ENCODE results near the gene RGS7. TPM values are rescaled to one million over a fixed set of nuclear protein-coding genes. Genes with fewer than 3 reads are reported as not detected.

The RGS7 gene
- total RNA-seq, 1 donor from 2014 or later, result not detected

DNA sequence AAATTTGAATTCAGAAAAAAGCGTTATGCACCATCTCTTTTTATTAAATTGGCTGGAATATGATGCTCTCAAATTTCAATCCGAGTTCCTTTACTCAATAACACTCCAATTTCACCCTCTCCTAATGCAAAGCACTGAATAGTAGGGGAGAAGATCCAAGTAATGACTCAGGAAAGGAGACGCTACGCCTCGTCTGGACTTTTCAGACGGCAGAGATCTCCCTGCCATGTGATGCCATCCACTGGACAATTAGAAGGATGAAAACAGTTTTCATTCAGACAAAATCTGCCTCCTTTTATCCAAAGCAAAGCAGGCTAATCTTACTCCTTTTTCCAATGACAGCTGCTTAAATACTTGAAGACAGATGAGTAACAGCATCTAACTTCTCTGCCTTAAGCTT, 502.6 kb downstream of the RGS7 start:
- Histone ChIP-seq H3K27me3 (ENCODE audit: control insufficient read depth, insufficient read depth, low read length) (no peaks in the 10 kb centered on the region), H3K36me3 (ENCODE audit: control insufficient read depth, insufficient read depth, low read length) (no peaks in the 10 kb centered on the region), H3K4me3 (ENCODE audit: low read depth, low read length) (no peak overlapping the region)
- TF ChIP-seq, protein P1, sequence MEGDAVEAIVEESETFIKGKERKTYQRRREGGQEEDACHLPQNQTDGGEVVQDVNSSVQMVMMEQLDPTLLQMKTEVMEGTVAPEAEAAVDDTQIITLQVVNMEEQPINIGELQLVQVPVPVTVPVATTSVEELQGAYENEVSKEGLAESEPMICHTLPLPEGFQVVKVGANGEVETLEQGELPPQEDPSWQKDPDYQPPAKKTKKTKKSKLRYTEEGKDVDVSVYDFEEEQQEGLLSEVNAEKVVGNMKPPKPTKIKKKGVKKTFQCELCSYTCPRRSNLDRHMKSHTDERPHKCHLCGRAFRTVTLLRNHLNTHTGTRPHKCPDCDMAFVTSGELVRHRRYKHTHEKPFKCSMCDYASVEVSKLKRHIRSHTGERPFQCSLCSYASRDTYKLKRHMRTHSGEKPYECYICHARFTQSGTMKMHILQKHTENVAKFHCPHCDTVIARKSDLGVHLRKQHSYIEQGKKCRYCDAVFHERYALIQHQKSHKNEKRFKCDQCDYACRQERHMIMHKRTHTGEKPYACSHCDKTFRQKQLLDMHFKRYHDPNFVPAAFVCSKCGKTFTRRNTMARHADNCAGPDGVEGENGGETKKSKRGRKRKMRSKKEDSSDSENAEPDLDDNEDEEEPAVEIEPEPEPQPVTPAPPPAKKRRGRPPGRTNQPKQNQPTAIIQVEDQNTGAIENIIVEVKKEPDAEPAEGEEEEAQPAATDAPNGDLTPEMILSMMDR (IDR thresholded peaks at IDR 0.05; ENCODE audit: insufficient read depth, low read length, severe bottlenecking), result no peak
- DNase-seq (ENCODE audit: low read depth) (no peak), FAIRE-seq (no peak)

DNA sequence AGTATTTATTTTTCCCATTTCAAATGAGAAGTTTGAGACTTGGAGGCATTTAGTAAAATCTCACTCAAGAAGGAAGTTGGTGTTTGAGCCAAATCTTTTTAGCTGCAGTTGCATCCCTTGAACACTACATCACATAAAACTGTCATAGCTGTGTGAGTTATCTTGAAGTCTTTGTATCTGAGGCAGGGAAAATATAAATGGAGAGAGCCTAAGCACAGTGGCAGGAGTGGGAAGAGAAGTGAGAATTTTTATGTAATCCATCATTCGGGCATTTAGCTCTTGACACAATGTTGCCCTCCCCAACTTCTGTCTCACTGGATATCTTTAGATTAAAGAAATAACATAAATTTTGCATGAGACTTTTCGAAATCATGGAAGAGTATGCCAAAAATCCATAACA, 509.7 kb downstream of the RGS7 start:
- Histone ChIP-seq H3K27me3 (ENCODE audit: control insufficient read depth, insufficient read depth, low read length) (no peaks in the 10 kb centered on the region), H3K36me3 (ENCODE audit: control insufficient read depth, insufficient read depth, low read length) (no peaks in the 10 kb centered on the region), H3K4me3 (ENCODE audit: low read depth, low read length) (no peak overlapping the region)
- FAIRE-seq (no peak), DNase-seq (ENCODE audit: low read depth) (no peak)
- TF ChIP-seq, protein P1 (IDR thresholded peaks at IDR 0.05; ENCODE audit: insufficient read depth, low read length, severe bottlenecking), result no peak

DNA sequence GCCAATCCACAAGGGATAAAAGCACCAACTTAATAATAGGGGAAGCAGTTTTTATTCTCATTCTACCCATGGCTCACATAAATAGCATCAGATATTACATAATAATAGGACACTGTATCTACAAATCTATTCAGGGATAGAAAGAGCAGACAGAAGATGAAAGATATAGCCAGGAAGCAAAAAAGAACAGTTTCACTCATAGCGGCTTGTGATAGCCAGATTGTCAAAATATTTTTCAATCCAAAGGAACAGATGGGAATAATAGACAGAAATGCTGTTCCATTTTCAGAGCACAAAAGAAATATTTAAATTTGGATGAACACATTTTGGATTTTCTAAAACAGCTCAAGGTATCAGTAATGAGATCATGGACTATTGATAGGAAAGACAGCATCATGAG, 512.5 kb downstream of the RGS7 start:
- TF ChIP-seq, protein P1 (IDR thresholded peaks at IDR 0.05; ENCODE audit: insufficient read depth, low read length, severe bottlenecking), result no peak
- FAIRE-seq, result no peak
- H3K36me3 ChIP-seq (ENCODE audit: control insufficient read depth, insufficient read depth, low read length), result no peaks in the 10 kb centered on the region
- DNase-seq (ENCODE audit: low read depth), result no peak
- H3K4me3 ChIP-seq (ENCODE audit: low read depth, low read length), result no peak overlapping the region
- H3K27me3 ChIP-seq (ENCODE audit: control insufficient read depth, insufficient read depth, low read length), result no peaks in the 10 kb centered on the region

DNA sequence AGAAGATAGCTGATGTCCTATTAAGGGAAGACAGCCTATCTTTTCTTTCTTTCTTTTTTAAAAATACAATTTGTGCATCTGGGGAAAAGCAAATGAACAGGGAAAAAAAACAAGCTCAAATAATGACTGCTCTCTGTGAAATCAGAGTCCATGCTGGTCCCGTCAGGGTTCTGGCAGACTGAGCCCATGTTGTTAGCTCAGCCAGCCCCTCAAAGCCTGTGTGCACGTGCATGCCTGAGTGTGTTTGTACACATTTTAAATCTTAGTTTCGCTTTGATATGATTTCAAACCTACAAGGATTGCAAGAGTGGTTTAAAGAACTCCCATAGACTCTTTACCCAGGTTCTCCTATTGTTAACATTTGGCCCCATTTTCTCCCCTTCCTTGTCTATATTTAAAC, 513.2 kb downstream of the RGS7 start:
- TF ChIP-seq, protein P1 (IDR thresholded peaks at IDR 0.05; ENCODE audit: insufficient read depth, low read length, severe bottlenecking), result no peak
- no peak for FAIRE-seq

DNA sequence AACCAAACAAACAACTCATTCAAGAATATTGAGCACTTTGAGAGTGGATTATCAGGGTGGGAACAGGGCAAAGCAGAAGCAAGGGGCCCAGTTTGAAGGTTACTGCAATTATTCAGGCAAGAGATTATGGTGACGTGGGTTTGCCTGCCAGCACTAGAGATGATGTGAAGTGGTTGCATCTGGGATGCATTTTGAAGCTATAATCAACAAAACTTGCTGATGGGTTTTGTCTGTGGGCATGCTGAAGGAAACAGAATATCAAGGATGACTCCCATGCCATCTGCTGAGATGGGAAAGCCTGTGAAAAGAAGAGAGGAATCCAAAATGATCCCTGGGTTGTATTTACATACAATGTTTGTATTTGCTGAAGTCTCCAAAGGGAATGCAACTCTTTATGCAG, 520.7 kb downstream of the RGS7 start:
- no peak overlapping the region for H3K4me3 ChIP-seq (ENCODE audit: low read depth, low read length)
- DNase-seq (ENCODE audit: low read depth), result no peak
- no peaks in the 10 kb centered on the region for H3K36me3 ChIP-seq (ENCODE audit: control insufficient read depth, insufficient read depth, low read length)
- TF ChIP-seq, protein P1 (IDR thresholded peaks at IDR 0.05; ENCODE audit: insufficient read depth, low read length, severe bottlenecking), result no peak
- no peaks in the 10 kb centered on the region for H3K27me3 ChIP-seq (ENCODE audit: control insufficient read depth, insufficient read depth, low read length)
- FAIRE-seq, result no peak

More for the DNA sequence above, 513.2 kb downstream of the RGS7 start:
- Histone ChIP-seq H3K4me3 (ENCODE audit: low read depth, low read length) (no peak overlapping the region), H3K36me3 (ENCODE audit: control insufficient read depth, insufficient read depth, low read length) (no peaks in the 10 kb centered on the region), H3K27me3 (ENCODE audit: control insufficient read depth, insufficient read depth, low read length) (no peaks in the 10 kb centered on the region)
- DNase-seq (ENCODE audit: low read depth), result no peak

DNA sequence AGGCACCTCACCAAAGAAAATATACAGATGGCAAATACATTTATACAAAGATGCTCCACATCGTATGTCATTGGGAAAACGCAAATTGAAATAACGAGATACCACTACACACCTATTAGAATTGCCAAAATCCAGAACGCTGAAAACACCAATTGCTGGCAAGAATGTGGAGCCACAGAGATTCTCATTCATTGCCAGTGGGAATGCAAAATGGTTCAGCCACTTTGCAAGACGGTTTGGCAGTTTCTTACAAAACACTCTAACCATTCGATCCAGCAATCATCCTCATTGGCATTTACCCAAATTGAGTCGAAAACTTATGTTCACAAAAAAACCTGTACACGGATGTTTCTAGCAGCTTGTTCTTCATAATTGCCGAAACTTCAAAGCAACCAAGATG, 521.7 kb downstream of the RGS7 start:
- Histone ChIP-seq H3K27me3 (ENCODE audit: control insufficient read depth, insufficient read depth, low read length) (no peaks in the 10 kb centered on the region), H3K36me3 (ENCODE audit: control insufficient read depth, insufficient read depth, low read length) (no peaks in the 10 kb centered on the region), H3K4me3 (ENCODE audit: low read depth, low read length) (no peak overlapping the region)
- DNase-seq (ENCODE audit: low read depth) (no peak), FAIRE-seq (no peak)
- TF ChIP-seq, protein P1 (IDR thresholded peaks at IDR 0.05; ENCODE audit: insufficient read depth, low read length, severe bottlenecking), result no peak
